Type B pancreatic cell (in vitro differentiated cells): Measurements from ENCODE around the gene STMND1. TPM values are rescaled to one million over a fixed set of nuclear protein-coding genes. Genes with fewer than 3 reads are reported as not detected.
"Not testable (repeated sequence)": the region's sequence is repeated elsewhere in the genome, so short reads cannot be mapped to it uniquely, and the experiment has no call there.

ENCODE experiments used
- DNase-seq: peaks from one replicate; pipeline ENCODE4 v3.0.0; 2021; ENCODE audit warnings: mixed read lengths; ENCODE audit not compliant: unreplicated experiment; ENCODE audit errors: extremely low spot score
- H3K27ac Mint-ChIP-seq: 2 replicates; pipeline ENCODE4 v1.8.0; 2021; ENCODE audit warnings: mild to moderate bottlenecking, mixed read lengths
- H3K27me3 Mint-ChIP-seq: 2 replicates; pipeline ENCODE4 v1.8.0; 2021; ENCODE audit warnings: mixed read lengths
- H3K36me3 Mint-ChIP-seq: 2 replicates; pipeline ENCODE4 v1.8.0; 2021; ENCODE audit warnings: mixed read lengths
- H3K4me1 Mint-ChIP-seq: one replicate; pipeline ENCODE4 v1.8.0; 2021; ENCODE audit warnings: mixed read lengths; ENCODE audit not compliant: unreplicated experiment
- H3K4me3 Mint-ChIP-seq: 2 replicates; pipeline ENCODE4 v1.8.0; 2021; ENCODE audit warnings: mild to moderate bottlenecking, mixed read lengths
- H3K9me3 Mint-ChIP-seq: 2 replicates; pipeline ENCODE4 v1.8.0; 2021; ENCODE audit warnings: mixed read lengths
- total RNA-seq: library from RNA; stranded (reverse); gene quantifications from 2 replicates; pipeline ENCODE4 v1.2.1, GENCODE V29; 2021; ENCODE audit warnings: low replicate concordance
- TF ChIP-seq, protein P1 (sequence below): fragments of 200-600 bp; sonication (generic); conservative IDR thresholded peaks from 2 replicates; pipeline ENCODE4 v1.5.0; 2021; ENCODE audit warnings: antibody characterized with exemption, mild to moderate bottlenecking

The STMND1 gene
- total RNA-seq, 1 donor from 2014 or later, result 2.2 TPM

DNA sequence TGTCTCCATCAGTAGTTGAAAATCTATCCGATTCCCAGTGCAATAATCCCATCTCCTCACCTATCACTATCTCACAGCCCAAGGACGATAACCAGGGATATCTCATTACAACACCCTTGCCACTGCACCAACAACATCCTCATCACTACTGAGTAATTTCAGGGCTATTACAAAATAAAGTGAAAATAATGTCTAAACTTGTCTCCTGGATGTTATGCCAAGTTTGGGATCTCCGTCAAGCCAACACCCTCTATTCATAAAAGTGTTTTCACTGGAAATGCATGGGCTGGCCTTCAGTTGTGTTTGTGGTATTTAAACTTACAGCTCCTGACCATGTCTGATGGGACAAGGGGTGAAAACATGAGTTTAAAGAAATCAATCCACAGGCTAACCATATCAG, 42.0 kb upstream of the STMND1 start:
- TF ChIP-seq, protein P1, sequence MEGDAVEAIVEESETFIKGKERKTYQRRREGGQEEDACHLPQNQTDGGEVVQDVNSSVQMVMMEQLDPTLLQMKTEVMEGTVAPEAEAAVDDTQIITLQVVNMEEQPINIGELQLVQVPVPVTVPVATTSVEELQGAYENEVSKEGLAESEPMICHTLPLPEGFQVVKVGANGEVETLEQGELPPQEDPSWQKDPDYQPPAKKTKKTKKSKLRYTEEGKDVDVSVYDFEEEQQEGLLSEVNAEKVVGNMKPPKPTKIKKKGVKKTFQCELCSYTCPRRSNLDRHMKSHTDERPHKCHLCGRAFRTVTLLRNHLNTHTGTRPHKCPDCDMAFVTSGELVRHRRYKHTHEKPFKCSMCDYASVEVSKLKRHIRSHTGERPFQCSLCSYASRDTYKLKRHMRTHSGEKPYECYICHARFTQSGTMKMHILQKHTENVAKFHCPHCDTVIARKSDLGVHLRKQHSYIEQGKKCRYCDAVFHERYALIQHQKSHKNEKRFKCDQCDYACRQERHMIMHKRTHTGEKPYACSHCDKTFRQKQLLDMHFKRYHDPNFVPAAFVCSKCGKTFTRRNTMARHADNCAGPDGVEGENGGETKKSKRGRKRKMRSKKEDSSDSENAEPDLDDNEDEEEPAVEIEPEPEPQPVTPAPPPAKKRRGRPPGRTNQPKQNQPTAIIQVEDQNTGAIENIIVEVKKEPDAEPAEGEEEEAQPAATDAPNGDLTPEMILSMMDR, result no peak
- Mint-ChIP-seq H3K27ac (no peak overlapping the region), H3K4me3 (no peak overlapping the region), H3K27me3 (peaks cover 1% of the 10 kb centered on the region), H3K9me3 (peaks cover under 1% of the 10 kb centered on the region), H3K36me3 (no peaks in the 10 kb centered on the region), H3K4me1 (no peaks in the 10 kb centered on the region)
- DNase-seq, result no peak

DNA sequence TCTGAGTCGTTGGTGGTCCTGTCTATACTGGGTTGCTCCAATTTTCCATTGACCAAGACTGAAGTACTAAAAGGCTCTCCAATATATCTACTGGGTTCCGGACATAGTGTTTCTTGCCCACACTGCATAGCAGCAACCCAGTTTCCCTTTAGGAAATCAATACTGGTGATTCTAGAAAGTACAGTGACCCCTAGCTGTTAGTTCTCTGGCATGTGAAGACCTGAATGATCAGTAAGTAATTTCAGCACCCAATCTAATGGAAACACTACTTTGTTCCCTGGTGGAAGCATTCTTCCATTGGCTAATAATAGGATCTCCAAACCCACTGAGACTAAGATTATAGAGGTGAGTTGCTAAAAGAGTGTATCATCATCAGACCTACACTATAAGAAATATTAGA, 40.8 kb upstream of the STMND1 start:
- peaks cover 9% of the 10 kb centered on the region for H3K27me3 Mint-ChIP-seq
- no peak overlapping the region for H3K4me3 Mint-ChIP-seq
- no peak overlapping the region for H3K27ac Mint-ChIP-seq
- no peak for DNase-seq
- H3K36me3 Mint-ChIP-seq, result no peaks in the 10 kb centered on the region
- TF ChIP-seq, protein P1, result no peak
- no peaks in the 10 kb centered on the region for H3K4me1 Mint-ChIP-seq
- H3K9me3 Mint-ChIP-seq, result no peaks in the 10 kb centered on the region

DNA sequence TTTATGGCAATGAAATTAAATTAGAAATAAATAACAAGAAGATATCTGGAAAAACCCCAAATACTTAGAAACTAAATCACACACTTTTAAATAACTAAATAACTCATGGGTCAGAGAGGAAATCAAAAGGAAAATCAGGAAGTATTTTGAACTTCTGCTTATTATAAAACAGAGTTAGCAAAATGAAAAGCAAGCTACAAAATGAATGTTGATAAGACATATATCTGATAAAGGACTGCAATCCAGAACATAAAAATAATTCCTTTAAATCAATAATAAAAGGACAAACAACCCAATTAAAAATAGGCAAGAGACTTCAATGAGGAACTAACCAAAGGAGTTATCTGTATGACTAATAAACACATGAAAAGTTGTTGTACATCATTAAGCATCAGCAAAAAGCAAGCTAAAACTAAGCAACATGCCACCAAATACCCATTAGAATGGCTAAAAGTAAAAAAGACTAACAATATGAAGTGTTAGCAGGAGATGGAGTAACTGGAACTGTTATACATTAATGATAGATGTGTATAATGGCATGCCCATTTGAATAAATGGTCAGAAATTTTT, 38.9 kb upstream of the STMND1 start:
- H3K36me3 Mint-ChIP-seq, result no peaks in the 10 kb centered on the region
- no peak overlapping the region for H3K4me3 Mint-ChIP-seq
- TF ChIP-seq, protein P1, result no peak
- DNase-seq, result no peak
- H3K27ac Mint-ChIP-seq, result no peak overlapping the region
- H3K9me3 Mint-ChIP-seq, result no peaks in the 10 kb centered on the region
- H3K4me1 Mint-ChIP-seq, result no peaks in the 10 kb centered on the region
- peaks cover 18% of the 10 kb centered on the region for H3K27me3 Mint-ChIP-seq

DNA sequence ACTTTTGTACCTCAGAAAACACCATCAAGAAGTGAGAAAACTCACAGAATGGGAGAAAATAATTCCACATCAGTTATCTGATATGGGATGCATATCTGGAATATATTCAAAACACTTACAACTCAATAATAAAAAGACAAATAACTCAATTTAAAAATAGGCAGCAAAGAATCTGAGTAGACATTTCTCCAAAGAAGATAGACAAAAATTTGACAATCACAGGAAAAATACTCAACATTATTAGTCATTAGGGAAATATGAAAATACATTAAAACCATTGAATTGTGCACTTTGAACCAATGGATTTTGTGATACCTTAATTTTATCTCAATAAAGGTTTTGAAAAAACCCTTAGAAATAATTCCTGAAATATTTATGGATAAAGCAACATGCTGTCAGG, 36.9 kb upstream of the STMND1 start:
- Mint-ChIP-seq H3K4me1 (no peaks in the 10 kb centered on the region), H3K4me3 (no peak overlapping the region), H3K9me3 (peaks cover 7% of the 10 kb centered on the region), H3K27me3 (peaks cover 18% of the 10 kb centered on the region), H3K27ac (no peak overlapping the region), H3K36me3 (no peaks in the 10 kb centered on the region)
- TF ChIP-seq, protein P1, result no peak
- DNase-seq, result no peak

DNA sequence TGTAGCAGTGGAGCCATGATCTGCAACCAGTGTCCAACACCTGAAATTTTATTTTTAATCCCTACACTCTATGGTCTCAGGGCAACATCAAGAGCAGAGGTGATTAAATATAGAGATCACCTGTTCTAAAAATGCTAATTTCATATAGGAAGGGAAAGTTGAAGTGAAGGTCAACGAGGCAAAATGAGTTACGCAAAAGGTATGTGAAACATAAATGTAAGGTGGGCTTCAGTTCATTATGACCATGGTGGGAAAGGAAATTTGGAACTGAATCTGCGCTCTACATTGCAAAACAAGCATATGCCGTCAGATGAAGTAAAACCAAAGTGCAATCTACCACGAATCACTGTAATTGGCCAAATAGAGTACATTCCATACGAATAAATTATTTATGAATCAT, 35.2 kb upstream of the STMND1 start:
- no peak overlapping the region for H3K4me3 Mint-ChIP-seq
- H3K27ac Mint-ChIP-seq, result no peak overlapping the region
- peaks cover 7% of the 10 kb centered on the region for H3K9me3 Mint-ChIP-seq
- peaks cover 18% of the 10 kb centered on the region for H3K27me3 Mint-ChIP-seq
- H3K36me3 Mint-ChIP-seq, result no peaks in the 10 kb centered on the region
- H3K4me1 Mint-ChIP-seq, result no peaks in the 10 kb centered on the region
- no peak for DNase-seq
- TF ChIP-seq, protein P1, result no peak

DNA sequence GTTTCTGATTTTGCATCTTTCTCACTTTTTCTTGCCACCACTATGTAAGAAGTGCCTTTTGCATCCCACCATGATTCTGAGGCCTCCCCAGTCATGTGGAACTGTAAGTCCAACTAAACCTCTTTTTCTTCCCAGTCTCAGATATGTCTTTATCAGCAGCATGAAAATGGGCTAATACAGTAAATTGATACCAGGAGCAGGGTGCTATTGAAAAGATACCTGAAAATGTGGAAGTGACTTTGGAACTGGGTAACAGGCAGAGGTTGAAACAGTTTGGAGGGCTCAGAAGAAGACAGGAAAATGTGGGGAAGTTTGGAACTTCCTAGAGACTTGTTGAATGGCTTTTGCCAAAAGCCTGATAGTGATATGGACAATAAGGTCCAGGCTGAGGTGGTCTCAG, 32.9 kb upstream of the STMND1 start:
- not testable (repeated sequence) for H3K27ac Mint-ChIP-seq, H3K4me1 Mint-ChIP-seq, DNase-seq, H3K4me3 Mint-ChIP-seq, H3K36me3 Mint-ChIP-seq, H3K9me3 Mint-ChIP-seq
- peaks cover 18% of the 10 kb centered on the region for H3K27me3 Mint-ChIP-seq

DNA sequence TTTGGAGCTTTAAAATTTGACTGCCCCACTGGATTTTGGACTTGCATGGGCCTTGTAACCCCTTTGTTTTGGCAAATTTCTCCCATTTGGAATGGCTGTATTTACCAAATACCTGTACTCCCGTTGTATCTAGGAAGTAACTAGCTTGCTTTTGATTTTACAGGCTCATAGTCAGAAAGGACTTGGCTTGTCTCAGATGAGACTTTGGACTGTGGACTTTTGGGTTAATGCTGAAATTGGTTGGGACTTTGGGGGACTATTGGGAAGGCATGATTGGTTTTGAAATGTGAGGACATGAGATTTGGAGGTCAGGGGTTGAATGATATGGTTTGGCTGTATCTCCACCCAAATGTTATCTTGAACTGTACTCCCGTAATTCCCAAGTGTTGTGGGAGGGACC, 31.4 kb upstream of the STMND1 start:
- not testable (repeated sequence) for H3K4me1 Mint-ChIP-seq, H3K4me3 Mint-ChIP-seq

DNA sequence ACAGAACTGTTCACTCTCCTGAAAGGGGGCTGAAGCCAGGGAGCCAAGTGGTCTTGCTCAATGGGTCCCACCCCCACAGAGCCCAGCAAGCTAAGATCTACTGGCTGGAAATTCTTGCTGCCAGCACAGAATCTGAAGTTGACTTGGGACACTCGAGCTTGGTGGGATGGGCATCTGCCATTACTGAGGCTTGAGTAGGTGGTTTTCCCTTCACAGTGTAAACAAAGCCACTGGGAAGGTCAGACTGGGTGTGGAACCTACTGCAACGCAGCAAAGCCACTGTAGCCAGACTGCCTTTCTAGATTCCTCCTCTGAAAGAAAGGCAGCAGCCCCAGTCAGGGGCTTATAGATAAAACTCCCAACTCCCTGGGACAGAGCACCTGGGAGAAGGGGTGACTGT, 28.3 kb upstream of the STMND1 start:
- not testable (repeated sequence) for H3K27me3 Mint-ChIP-seq, H3K4me1 Mint-ChIP-seq, H3K9me3 Mint-ChIP-seq, H3K4me3 Mint-ChIP-seq, DNase-seq, H3K36me3 Mint-ChIP-seq, H3K27ac Mint-ChIP-seq

More for the DNA sequence above, 31.4 kb upstream of the STMND1 start:
- H3K27me3 Mint-ChIP-seq, result peaks cover 18% of the 10 kb centered on the region
- DNase-seq, H3K27ac Mint-ChIP-seq, H3K36me3 Mint-ChIP-seq, H3K9me3 Mint-ChIP-seq: not testable (repeated sequence)
